ENCODE results near the gene PLA2G12B.

PLA2G12B gene

DNA sequence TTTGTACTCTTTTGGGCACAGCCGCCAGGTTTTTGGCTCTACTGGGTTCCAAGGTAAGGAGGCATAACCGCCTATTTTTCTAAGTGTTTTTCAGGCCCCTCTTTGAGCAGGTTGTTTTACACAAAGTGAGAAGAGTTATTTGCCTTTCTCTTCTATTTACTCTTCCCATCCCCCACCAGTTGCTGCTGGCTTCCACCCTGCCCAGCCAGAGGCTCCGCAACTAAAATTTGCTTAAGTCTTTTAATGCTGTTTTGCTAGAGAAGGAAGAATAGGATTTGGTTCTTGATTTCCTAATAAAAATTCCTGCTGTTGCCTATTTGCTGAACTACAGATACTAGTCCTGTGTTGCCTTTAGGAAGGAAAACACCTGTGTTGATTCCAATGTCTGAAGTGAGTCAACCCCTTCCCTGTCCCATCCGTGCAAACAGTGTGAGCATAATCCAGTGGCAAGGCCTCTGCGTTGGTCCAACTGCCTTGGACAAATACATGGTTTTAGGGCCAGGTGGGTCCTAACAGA lies 1.9 kb downstream of the PLA2G12B start:
- H3K27ac ChIP-seq = peak overlapping the region; percentile 81
- no peak for TF ChIP-seq CTCF (conservative IDR thresholded peaks at IDR 0.05)

- no peak for TF ChIP-seq CTCF (conservative IDR thresholded peaks at IDR 0.05)
- peak overlapping the region; percentile 81 for H3K27ac ChIP-seq
These were observed 2.4 kb downstream of the PLA2G12B start for GRCh38 chr10:72952189-72952588.

- H3K27ac ChIP-seq = peak overlapping the region; percentile 81
- no peak for TF ChIP-seq CTCF (conservative IDR thresholded peaks at IDR 0.05)
These were observed 2.8 kb downstream of the PLA2G12B start for GRCh38 chr10:72951760-72952159.

DNA sequence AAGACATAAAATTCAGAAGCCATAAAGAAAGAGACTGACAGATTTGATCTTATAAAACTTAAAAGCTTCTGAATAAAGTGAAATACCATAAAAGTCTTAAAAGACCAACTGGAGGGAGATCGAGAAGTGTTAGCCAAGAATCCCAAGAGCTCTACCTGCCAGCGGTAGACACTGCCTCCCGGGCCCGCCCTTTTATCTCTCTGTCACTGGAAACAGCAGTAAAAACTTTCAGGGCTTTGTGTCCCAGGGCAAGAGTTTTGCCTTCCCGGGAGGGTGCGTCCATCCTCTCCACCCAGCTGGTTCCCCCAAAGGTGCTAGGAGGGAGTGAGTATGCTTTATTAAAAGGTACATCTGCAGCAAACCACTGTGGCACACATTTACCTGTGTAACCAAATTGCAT lies 5.8 kb downstream of the PLA2G12B start:
- H3K27ac ChIP-seq = peak overlapping the region; percentile 33; the same call in 1 of the 2 replicates
- no peak for TF ChIP-seq CTCF (conservative IDR thresholded peaks at IDR 0.05)

DNA sequence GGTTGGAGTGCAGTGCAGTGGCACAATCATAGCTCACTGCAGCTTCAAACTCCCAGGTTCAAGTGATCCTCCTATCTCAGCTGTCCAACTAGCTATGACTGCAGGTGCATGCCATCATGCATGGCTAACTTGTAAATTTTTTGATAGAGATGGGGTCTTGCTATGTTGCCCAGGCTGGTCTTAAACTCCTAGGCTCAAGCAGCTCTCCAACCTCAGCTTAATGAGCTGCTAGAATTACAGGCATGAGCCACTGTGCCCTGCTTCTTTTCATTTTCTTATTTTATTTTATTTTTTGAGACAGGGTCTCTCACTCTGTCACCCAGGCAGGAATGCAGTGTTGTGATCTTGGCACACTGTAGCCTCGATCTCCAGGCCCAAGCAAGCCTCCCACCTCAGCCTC lies 7.6 kb downstream of the PLA2G12B start:
- TF ChIP-seq CTCF (conservative IDR thresholded peaks at IDR 0.05) = no peak
- H3K27ac ChIP-seq = no peak overlapping the region

DNA sequence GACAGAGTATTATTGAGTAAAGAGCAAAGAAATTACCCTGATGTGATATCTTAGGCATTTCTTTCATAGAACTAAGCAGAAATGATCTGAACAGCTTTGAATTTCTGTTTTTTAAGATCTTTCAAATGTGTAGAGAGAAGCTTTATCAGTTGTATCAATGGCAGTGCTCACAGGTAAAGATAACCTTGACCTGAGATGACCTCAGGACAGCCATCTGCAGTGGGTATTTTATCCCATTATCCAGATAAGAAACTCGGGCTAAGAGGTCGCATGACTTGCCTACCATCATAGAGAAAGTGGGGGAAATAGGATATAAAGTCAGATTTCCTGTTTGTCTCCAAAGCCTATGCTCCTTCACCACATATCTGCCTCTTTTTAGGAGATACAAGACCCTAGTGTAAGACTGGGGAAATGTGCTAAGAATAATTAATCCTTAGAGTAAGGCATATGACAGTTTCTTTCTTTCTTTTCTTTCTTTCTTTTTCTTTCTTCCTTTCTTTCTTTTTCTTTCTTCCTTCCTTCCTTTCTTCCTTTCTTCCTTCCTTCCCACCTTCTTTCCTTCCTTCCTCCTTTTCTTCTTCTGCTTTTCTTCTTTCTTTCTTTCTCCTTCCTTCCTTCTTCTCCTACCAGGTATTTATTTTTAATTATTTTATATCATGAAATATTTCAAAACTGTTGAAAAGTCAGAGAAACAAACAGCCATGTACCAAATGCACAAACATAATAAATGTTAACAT lies 10.9 kb downstream of the PLA2G12B start:
- no peak for TF ChIP-seq CTCF (conservative IDR thresholded peaks at IDR 0.05)

DNA sequence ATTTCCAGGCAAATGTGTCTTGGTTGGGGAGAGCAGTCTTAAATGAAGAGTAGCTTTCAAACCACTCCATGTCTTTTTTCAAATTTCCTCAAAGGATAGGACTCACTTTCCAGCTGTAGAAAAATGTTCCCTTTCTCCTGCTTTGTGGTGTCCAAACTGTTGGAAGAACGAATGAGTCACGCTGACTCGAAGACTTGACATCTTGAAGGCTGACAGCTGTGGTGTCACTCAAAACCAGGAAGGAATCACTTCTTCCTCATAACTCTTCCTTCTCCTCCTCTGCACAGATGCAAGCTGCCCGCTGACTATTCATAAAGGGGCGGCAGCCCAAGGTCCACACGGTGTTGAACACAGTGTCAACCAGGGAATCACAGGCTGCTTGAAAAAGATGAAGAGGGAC lies 19.2 kb downstream of the PLA2G12B start:
- no peak overlapping the region for H3K27ac ChIP-seq
- TF ChIP-seq CTCF (conservative IDR thresholded peaks at IDR 0.05) = no peak

More for the DNA sequence above, 10.9 kb downstream of the PLA2G12B start:
- no peak overlapping the region for H3K27ac ChIP-seq

Data from VCaP (cell line).